Stomach (tissue), 19 donors: ENCODE data around the gene P3H1. TPM values are rescaled to one million over a fixed set of nuclear protein-coding genes. Genes with fewer than 3 reads are reported as not detected.
A peak's percentile ranks its signal among the peaks of the same experiment; 100 is the strongest.
"Not testable (repeated sequence)": the region's sequence is repeated elsewhere in the genome, so short reads cannot be mapped to it uniquely, and the experiment has no call there.

Source experiments
- DNase-seq, 2 donors: peaks; one replicate each; pipeline versions ENCODE4 v3.0.0 to v3.0.0-alpha.2; 2013 to 2019
- H3K27ac ChIP-seq, 5 donors: fragments of 200-600 bp in 4 of 5; sonication (generic) in 4 of 5; one replicate each; pipeline ENCODE4 v1.5.1; 2013 to 2019; ENCODE audit warnings: mild to moderate bottlenecking in 1 of 5, moderate library complexity in 1 of 5
- H3K27me3 ChIP-seq, 3 donors: fragments of 200-600 bp; sonication (generic); one replicate each; pipeline ENCODE4 v1.5.1; 2017 to 2019; ENCODE audit warnings: mixed run types in 1 of 3
- H3K36me3 ChIP-seq, 4 donors: fragments of 200-600 bp; sonication (generic); 1 replicate in 3 of 4; 2 replicates in 1 of 4; pipeline ENCODE4 v1.5.1; 2016 to 2019
- H3K4me1 ChIP-seq, 4 donors: fragments of 200-600 bp; sonication (generic); one replicate each; pipeline ENCODE4 v1.5.1; 2016 to 2019
- H3K4me3 ChIP-seq, 4 donors: fragments of 200-600 bp; sonication (generic) in 3 of 4; one replicate each; pipeline ENCODE4 v1.5.1; 2016 to 2019; ENCODE audit warnings: mild to moderate bottlenecking in 1 of 4
- H3K9me3 ChIP-seq, 4 donors: fragments of 200-600 bp; sonication (generic); one replicate each; pipeline ENCODE4 v1.5.1; 2016 to 2019
- CTCF ChIP-seq, 7 experiments: fragments of 450-650 bp in 4 of 7; fragments of 200-600 bp in 3 of 7; sonication (generic) in 3 of 7; IDR thresholded peaks; one replicate each; pipeline ENCODE4 v1.5.1; 2016 to 2019; ENCODE audit warnings: antibody characterized with exemption in 7 of 7, control low read depth in 2 of 7, mild to moderate bottlenecking in 1 of 7
- EP300 ChIP-seq: sonication (generic); formaldehyde crosslinking; IDR thresholded peaks from one replicate; pipeline ENCODE4 v1.6.1; 2017; ENCODE audit warnings: antibody characterized with exemption
- POLR2A ChIP-seq, 4 donors: fragments of 450-650 bp; IDR thresholded peaks; one replicate each; pipeline ENCODE4 v1.6.1; 2016; ENCODE audit warnings: antibody characterized with exemption in 4 of 4, control low read depth in 2 of 4, mild to moderate bottlenecking in 1 of 4, moderate library complexity in 1 of 4
- POLR2AphosphoS5 ChIP-seq, 3 donors: sonication (generic); formaldehyde crosslinking; IDR thresholded peaks; one replicate each; pipeline ENCODE4 v1.6.1; 2016; ENCODE audit warnings: antibody characterized with exemption in 3 of 3
- WGBS, 5 donors: extraction: QIAGEN DNeasy Blood & Tissue Kit in 3 of 5; methylation state at CpG; one replicate each; pipeline versions ENCODE4 v1.1.5 to v1.1.7; 2013 to 2018; 5-methylcytosine and 5-hydroxymethylcytosine counted together
- intact Hi-C: fragments of 100-400 bp; cut with DNase I; formaldehyde crosslinking; loops from one replicate; pipeline ENCODE4 v1.15.1; 2023; ENCODE audit warnings: low total_unique reads
- long read RNA-seq, 10 donors: transcript quantifications; one replicate each; lab custom pipeline, GENCODE V29; 2026
- polyA plus RNA-seq, 3 donors: library from polyadenylated mRNA; stranded (reverse); fragments of 200-250 nt; gene quantifications; one replicate each; pipeline ENCODE4 v1.2.3, GENCODE V29; 2013
- total RNA-seq, 5 donors: library from RNA; depleted of rRNA; stranded (reverse); fragments of >200 nt; gene quantifications; one replicate each; pipeline versions ENCODE4 v1.1.0 to v1.2.3, GENCODE V29; 2014 to 2016
- donor health status: healthy with polysubstance abuse.
- donor health status: Bipolar disorder and iron deficiency.
- donor health status: healthy.

Gene P3H1
- total RNA-seq (10 to 100 TPM; 17.8 to 78.2 (median 43.0) TPM), polyA plus RNA-seq (10 to 100 TPM in 2 of 3 donors, 1 to 10 TPM in 1; 5.0 to 18.2 (median 13.4) TPM)
- long read RNA-seq, donor 1, partial matches to known transcripts = 0 of 3 reads
- long read RNA-seq, donor 1, other reads (novel, unspliced or antisense) = 0 of 3 reads
- long read RNA-seq, donor 2, partial matches to known transcripts = 12 of 19 reads
- long read RNA-seq, donor 2, other reads (novel, unspliced or antisense) = 0 of 19 reads
- long read RNA-seq, donor 3, partial matches to known transcripts = 0 of 1 reads
- long read RNA-seq, donor 3, other reads (novel, unspliced or antisense) = 0 of 1 reads
- long read RNA-seq, donor 4, partial matches to known transcripts = 0 of 1 reads
- long read RNA-seq, donor 4, other reads (novel, unspliced or antisense) = 0 of 1 reads
- long read RNA-seq, donor 5, transcript P3H1-202 (15 exons, 2,585 nt) = major isoform, 10 of 15 reads
- long read RNA-seq, donor 5, partial matches to known transcripts = 0 of 15 reads
- long read RNA-seq, donor 5, other reads (novel, unspliced or antisense) = 0 of 15 reads
- long read RNA-seq, donor 6 = 0 reads
- long read RNA-seq, donor 7, transcript P3H1-202 (15 exons, 2,585 nt) = major isoform, 19 of 23 reads
- long read RNA-seq, donor 7, partial matches to known transcripts = 0 of 23 reads
- long read RNA-seq, donor 7, other reads (novel, unspliced or antisense) = 0 of 23 reads
- long read RNA-seq, donor 8, partial matches to known transcripts = 0 of 5 reads
- long read RNA-seq, donor 8, other reads (novel, unspliced or antisense) = 0 of 5 reads
- long read RNA-seq, donor 9, partial matches to known transcripts = 0 of 5 reads
- long read RNA-seq, donor 9, other reads (novel, unspliced or antisense) = 0 of 5 reads
- long read RNA-seq, donor 10, partial matches to known transcripts = 0 of 2 reads
- long read RNA-seq, donor 10, other reads (novel, unspliced or antisense) = 0 of 2 reads

- TF ChIP-seq POLR2AphosphoS5 (IDR thresholded peaks at IDR 0.05) = peak; percentile 97 to 99 (median 97)
- peak in 2 of 4 donors; percentile 89 to 90 for TF ChIP-seq POLR2A (IDR thresholded peaks at IDR 0.05)
- no peak for TF ChIP-seq CTCF (IDR thresholded peaks at IDR 0.05)
- intact Hi-C loops = no loop called here
- H3K36me3 ChIP-seq = peaks cover 0 to 2% (median 1%) of the 10 kb centered on the region in 4 donors
- DNase-seq = peak; percentile 100
- 0 to 1% (median 0%) methylated on average over 28 to 82 of the region's 82 CpGs for WGBS, 5 donors
- peak within 1 kb of the TSS; percentile 81 to 100 (median 90) for H3K4me3 ChIP-seq
- no peaks in the 10 kb centered on the region for H3K27me3 ChIP-seq
- H3K27ac ChIP-seq = peak within 1 kb of the TSS; percentile 88 to 95 (median 89)
- peaks cover 12 to 62% (median 43%) of the 10 kb centered on the region in 4 donors for H3K4me1 ChIP-seq
- no peaks in the 10 kb centered on the region for H3K9me3 ChIP-seq
These were observed at the start of gene P3H1, which contains the start of gene C1orf50 for GRCh38 chr1:42766741-42767509. P3H1 (minus strand) TSS chr1:42767028; CDS start chr1:42766971, 57 bp downstream. C1orf50 (plus strand) TSS chr1:42767249; CDS start chr1:42767312, 63 bp downstream.

- Histone ChIP-seq H3K9me3 (no peaks in the 10 kb centered on the region), H3K27me3 (no peaks in the 10 kb centered on the region), H3K36me3 (peaks cover 0 to 12% (median 7%) of the 10 kb centered on the region in 4 donors), H3K4me3 (peak overlapping the region; percentile 64 to 85 (median 73)), H3K4me1 (peaks cover 19 to 35% (median 26%) of the 10 kb centered on the region in 4 donors), H3K27ac (peak overlapping the region in 4 of 5 donors; percentile 95 to 99 (median 98))
- TF ChIP-seq CTCF (IDR thresholded peaks at IDR 0.05) (no peak), POLR2AphosphoS5 (IDR thresholded peaks at IDR 0.05) (no peak), POLR2A (IDR thresholded peaks at IDR 0.05) (no peak), EP300 (no peak)
- intact Hi-C loops = no loop called here
- peak in 1 of 2 donors; percentile 37 for DNase-seq
- WGBS, 5 donors = 25 to 37% (median 29%) methylated on average over 7 of the region's 7 CpGs
These were observed 49.2 kb upstream of the P3H1 start for GRCh38 chr1:42815941-42816584.

GRCh38 chr1:42814815-42815214, 48.0 kb upstream of the P3H1 start:
- H3K9me3 ChIP-seq = not testable (repeated sequence)

GRCh38 chr1:42807056-42807668, 40.3 kb upstream of the P3H1 start:
- no peak for TF ChIP-seq POLR2AphosphoS5 (IDR thresholded peaks at IDR 0.05)
- TF ChIP-seq POLR2A (IDR thresholded peaks at IDR 0.05) = no peak
- no peak for TF ChIP-seq EP300
- no peak for TF ChIP-seq CTCF (IDR thresholded peaks at IDR 0.05)
- no peak for DNase-seq
- Histone ChIP-seq H3K9me3 (no peaks in the 10 kb centered on the region), H3K27me3 (no peaks in the 10 kb centered on the region), H3K36me3 (peaks cover 0 to 35% (median 23%) of the 10 kb centered on the region in 4 donors), H3K4me1 (no peaks in the 10 kb centered on the region), H3K4me3 (no peak overlapping the region), H3K27ac (no peak overlapping the region)
- intact Hi-C loops = no loop called here

More at GRCh38 chr1:42814815-42815214, 48.0 kb upstream of the P3H1 start:
- H3K27me3 ChIP-seq, intact Hi-C loops, H3K4me3 ChIP-seq, H3K27ac ChIP-seq, DNase-seq: not testable (repeated sequence)
- 95 to 100% (median 100%) methylated on average over 2 to 3 of the region's 3 CpGs for WGBS, 5 donors
- Histone ChIP-seq H3K4me1 (peaks cover 19 to 35% (median 23%) of the 10 kb centered on the region in 4 donors), H3K36me3 (peaks cover 0 to 16% (median 11%) of the 10 kb centered on the region in 4 donors)
